Measurements from ENCODE around the gene MED13L. TPM values are rescaled to one million over a fixed set of nuclear protein-coding genes. Genes with fewer than 3 reads are reported as not detected.

MED13L gene
- total and polyA plus RNA-seq, 2 donors (not counting 3 experiments of a cell fraction or from before 2014, with no cell fraction given) = 27.4 to 93.6 TPM

- no TSS peak for BruUV-seq (replicated peaks)
- ChIA-PET POLR2A (no interaction called here), CTCF (interaction anchor here (1.0 to 2.0 kb wide), 7 partner anchors 10 to 187 kb away, joined by 3 to 6 read pairs (median 4); no protein-coding TSS in a partner anchor)
- no peaks in the 10 kb centered on the region for H3K36me3 ChIP-seq (ENCODE audit: control insufficient read depth in 2 of 2, extremely low read depth in 1 of 2, insufficient read depth in 2 of 2, low read length in 2 of 2)
- no peak overlapping the region for H3K9ac ChIP-seq (replicated peaks; ENCODE audit: extremely low read depth, insufficient read depth, low read length)
- no peak overlapping the region for H2AFZ ChIP-seq (ENCODE audit: low read depth, low read length)
- peaks cover 29% of the 10 kb centered on the region for H4K20me1 ChIP-seq (replicated peaks; ENCODE audit: control insufficient read depth, extremely low read depth, insufficient read depth, low read length)
- dilution Hi-C loops (cut with MboI; ENCODE audit: extremely low pct_ligation_motif_present, low sequenced_read_pairs) (no loop called here), intact Hi-C loops (cut with micrococcal nuclease) (no loop called here)
- H3K4me2 ChIP-seq (ENCODE audit: insufficient read depth, low read length) = no peak overlapping the region
- no peak for FAIRE-seq
- H3K9me3 ChIP-seq (replicated peaks; ENCODE audit: control insufficient read depth, insufficient read depth, low read length) = no peaks in the 10 kb centered on the region
- H3K4me1 ChIP-seq (ENCODE audit: control insufficient read depth, extremely low read depth, insufficient read depth, low read length) = no peaks in the 10 kb centered on the region
- no peak overlapping the region for H3K4me3 ChIP-seq (replicated peaks in 1 of 3; ENCODE audit: insufficient read depth in 1 of 3, low read depth in 1 of 3, low read length in 3 of 3)
- no peak overlapping the region for H3K27ac ChIP-seq (ENCODE audit: insufficient read depth, low read depth, low read length)
- H3K27me3 ChIP-seq (ENCODE audit: control insufficient read depth in 2 of 2, insufficient read depth in 2 of 2, low read length in 2 of 2) = no peaks in the 10 kb centered on the region
- peaks cover 75% of the 10 kb centered on the region for H3K79me2 ChIP-seq (ENCODE audit: control insufficient read depth, insufficient read depth, low read length)
- no peak for DNase-seq (ENCODE audit: low read depth, low spot score)
- no peaks in the 10 kb centered on the region for H3K9me1 ChIP-seq (replicated peaks; ENCODE audit: control insufficient read depth, extremely low read depth, insufficient read depth, low read length)
- TF ChIP-seq CTCF (IDR thresholded peaks at IDR 0.05; ENCODE audit: extremely low read depth in 1 of 2, insufficient read depth in 1 of 2, low read depth in 1 of 2, low read length in 2 of 2) (no peak), GATA2 (IDR thresholded peaks at IDR 0.05; ENCODE audit: insufficient read depth, insufficient read length, low read depth, low read length) (no peak), MYC (IDR thresholded peaks at IDR 0.05; ENCODE audit: low read depth, low read length) (no peak), FOS (IDR thresholded peaks at IDR 0.05; ENCODE audit: borderline replicate concordance, insufficient read depth, low read length) (no peak), EZH2 (IDR thresholded peaks at IDR 0.05; ENCODE audit: borderline replicate concordance, low read depth, low read length, severe bottlenecking) (no peak), JUN (IDR thresholded peaks at IDR 0.05; ENCODE audit: borderline replicate concordance, insufficient read depth, insufficient read length, low read depth) (no peak), POLR2AphosphoS5 (IDR thresholded peaks at IDR 0.05; ENCODE audit: insufficient read depth, low read depth, low read length) (no peak), POLR2A (IDR thresholded peaks at IDR 0.05; ENCODE audit: low read depth, low read length) (no peak)
- TF ChIP-seq, protein P1, sequence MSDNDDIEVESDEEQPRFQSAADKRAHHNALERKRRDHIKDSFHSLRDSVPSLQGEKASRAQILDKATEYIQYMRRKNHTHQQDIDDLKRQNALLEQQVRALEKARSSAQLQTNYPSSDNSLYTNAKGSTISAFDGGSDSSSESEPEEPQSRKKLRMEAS (IDR thresholded peaks at IDR 0.05; ENCODE audit: insufficient read depth, insufficient read length) = no peak
Measured at GRCh38 chr12:116202433-116202832, 75.1 kb downstream of the MED13L start.
